Loucy (cell line): ENCODE measurements around the gene DCUN1D4.

ENCODE experiments used
- H2AFZ ChIP-seq: fragments of 200-600 bp; sonication (generic); 2 replicates; pipeline ENCODE4 v1.6.0; 2016; ENCODE audit warnings: antibody characterized with exemption, mild to moderate bottlenecking, low read length, moderate library complexity
- H3F3A ChIP-seq: fragments of 200-600 bp; 2 replicates; pipeline ENCODE4 v1.6.0; 2016; ENCODE audit warnings: antibody characterized with exemption, low read depth, mild to moderate bottlenecking
- H3K27me3 ChIP-seq: fragments of 200-600 bp; sonication (generic); 2 replicates; pipeline ENCODE4 v1.6.1; 2014; ENCODE audit warnings: low read length, mild to moderate bottlenecking; ENCODE audit not compliant: insufficient read depth, poor library complexity, severe bottlenecking
- H3K36me3 ChIP-seq: fragments of 200-600 bp; sonication (generic); 2 replicates; pipeline ENCODE4 v1.6.1; 2016; ENCODE audit warnings: low read length; ENCODE audit not compliant: insufficient read depth
- H3K4me1 ChIP-seq: fragments of 200-600 bp; sonication (generic); 2 replicates; pipeline ENCODE4 v1.5.1; 2014; ENCODE audit warnings: low read length, mild to moderate bottlenecking; ENCODE audit not compliant: insufficient read depth, poor library complexity, severe bottlenecking
- H3K4me2 ChIP-seq: fragments of 200-600 bp; sonication (generic); 2 replicates; pipeline ENCODE4 v1.6.0; 2014; ENCODE audit warnings: antibody characterized with exemption, low read length, low read depth, mild to moderate bottlenecking; ENCODE audit not compliant: poor library complexity, severe bottlenecking
- H3K4me3 ChIP-seq: fragments of 200-600 bp; sonication (generic); 2 replicates; pipeline ENCODE4 v1.5.1; 2014; ENCODE audit warnings: low read length, mild to moderate bottlenecking, mixed read lengths; ENCODE audit not compliant: poor library complexity, severe bottlenecking
- H3K79me2 ChIP-seq: fragments of 200-600 bp; sonication (generic); 2 replicates; pipeline ENCODE4 v1.6.1; 2014; ENCODE audit warnings: low read length; ENCODE audit not compliant: insufficient read depth
- H3K9ac ChIP-seq: fragments of 200-600 bp; sonication (generic); 2 replicates; pipeline ENCODE4 v1.6.0; 2014; ENCODE audit warnings: mild to moderate bottlenecking, low read depth, low read length, moderate library complexity; ENCODE audit not compliant: poor library complexity, severe bottlenecking
- H3K9me2 ChIP-seq: fragments of 200-600 bp; sonication (generic); replicated peaks from 2 replicates; pipeline ENCODE4 v1.6.1; 2016; ENCODE audit warnings: low read depth, low read length, mixed read lengths
- H3K9me3 ChIP-seq: fragments of 200-600 bp; sonication (generic); 2 replicates; pipeline ENCODE4 v1.6.1; 2014; ENCODE audit warnings: mild to moderate bottlenecking, antibody characterized with exemption, low read length, low read depth; ENCODE audit not compliant: insufficient read depth
- H4K20me1 ChIP-seq: fragments of 200-600 bp; sonication (generic); 2 replicates; pipeline ENCODE4 v1.6.0; 2014; ENCODE audit warnings: antibody characterized with exemption, low read length, mild to moderate bottlenecking; ENCODE audit not compliant: insufficient read depth, poor library complexity, severe bottlenecking
- CTCF ChIP-seq: fragments of 200-600 bp; sonication (generic); conservative IDR thresholded peaks from 2 replicates; pipeline ENCODE4 v1.5.1; 2014; ENCODE audit warnings: mild to moderate bottlenecking, antibody characterized with exemption, low read length
- EZH2phosphoT487 ChIP-seq: fragments of 200-600 bp; IDR thresholded peaks from 2 replicates; pipeline ENCODE4 v1.6.1; 2018; ENCODE audit warnings: antibody characterized with exemption, mild to moderate bottlenecking, moderate library complexity, borderline replicate concordance

Gene DCUN1D4

DNA sequence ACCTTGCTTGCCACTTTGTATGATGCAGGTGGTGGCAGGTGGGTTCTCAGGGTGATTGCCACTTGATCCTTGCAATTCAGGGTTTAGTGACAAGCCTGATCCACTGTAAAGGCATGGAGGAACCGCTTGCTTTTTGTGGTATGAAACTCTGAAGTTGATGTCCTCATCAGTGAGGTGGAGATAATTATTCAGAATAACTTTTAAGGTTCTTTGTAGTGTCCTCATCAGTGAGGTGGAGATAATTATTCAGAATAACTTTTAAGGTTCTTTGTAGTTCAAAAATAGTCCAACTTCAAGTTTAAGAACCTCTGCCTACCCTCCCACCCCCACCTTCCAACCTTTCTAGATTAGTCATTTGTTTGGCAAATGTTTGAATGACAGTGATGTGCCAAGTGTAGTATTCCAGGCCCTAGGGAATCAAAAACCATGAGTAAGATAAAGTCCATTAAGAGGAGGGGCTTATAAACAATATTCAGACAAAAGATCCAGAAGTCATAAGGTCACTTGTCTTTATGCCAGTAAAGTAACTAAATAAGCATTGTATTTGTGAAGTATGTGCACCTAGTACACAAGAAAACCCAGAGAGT lies 51.2 kb downstream of the DCUN1D4 start:
- TF ChIP-seq CTCF = no peak
- TF ChIP-seq EZH2phosphoT487 = no peak
- H3K4me2 ChIP-seq = no peak overlapping the region
- H3K36me3 ChIP-seq = peaks cover 52% of the 10 kb centered on the region; the same call in 1 of the 2 replicates

DNA sequence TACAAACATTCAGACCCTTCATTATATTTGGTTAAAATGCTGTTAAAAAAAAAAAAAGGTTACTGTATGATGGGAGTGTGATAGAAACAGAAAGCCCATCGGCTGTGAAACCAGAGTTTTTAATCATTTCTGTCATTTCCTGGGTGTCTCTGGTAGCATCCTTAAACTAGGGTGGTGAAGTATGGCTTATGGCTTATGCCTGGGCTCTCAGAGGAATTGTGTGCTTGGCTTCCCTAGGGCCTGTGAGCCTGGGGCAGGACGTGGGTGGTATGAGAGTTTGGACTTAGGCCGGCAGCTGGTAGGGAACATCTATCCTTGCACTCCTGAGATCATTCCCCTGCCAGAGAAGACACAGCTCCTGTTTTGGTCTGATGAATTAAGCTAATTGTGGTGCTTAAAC lies 52.2 kb downstream of the DCUN1D4 start:
- Histone ChIP-seq H3K4me1 (peaks cover 2% of the 10 kb centered on the region), H3K9me2 (no peaks in the 10 kb centered on the region), H3K27me3 (no peaks in the 10 kb centered on the region), H3K9ac (no peak overlapping the region), H3K4me2 (no peak overlapping the region), H3K4me3 (no peak overlapping the region), H3K79me2 (no peaks in the 10 kb centered on the region), H3F3A (no peaks in the 10 kb centered on the region), H3K9me3 (no peaks in the 10 kb centered on the region), H2AFZ (no peak overlapping the region), H3K36me3 (peaks cover 49% of the 10 kb centered on the region; the same call in 1 of the 2 replicates), H4K20me1 (no peaks in the 10 kb centered on the region)
- TF ChIP-seq CTCF = no peak
- no peak for TF ChIP-seq EZH2phosphoT487

More for the DNA sequence above, 51.2 kb downstream of the DCUN1D4 start:
- no peak overlapping the region for H3K4me3 ChIP-seq
- H3K79me2 ChIP-seq = no peaks in the 10 kb centered on the region
- no peaks in the 10 kb centered on the region for H3K9me2 ChIP-seq
- no peaks in the 10 kb centered on the region for H3K9me3 ChIP-seq
- no peaks in the 10 kb centered on the region for H3F3A ChIP-seq
- no peaks in the 10 kb centered on the region for H3K27me3 ChIP-seq
- no peak overlapping the region for H3K9ac ChIP-seq
- peaks cover 2% of the 10 kb centered on the region for H3K4me1 ChIP-seq
- no peak overlapping the region for H2AFZ ChIP-seq
- no peaks in the 10 kb centered on the region for H4K20me1 ChIP-seq

DNA sequence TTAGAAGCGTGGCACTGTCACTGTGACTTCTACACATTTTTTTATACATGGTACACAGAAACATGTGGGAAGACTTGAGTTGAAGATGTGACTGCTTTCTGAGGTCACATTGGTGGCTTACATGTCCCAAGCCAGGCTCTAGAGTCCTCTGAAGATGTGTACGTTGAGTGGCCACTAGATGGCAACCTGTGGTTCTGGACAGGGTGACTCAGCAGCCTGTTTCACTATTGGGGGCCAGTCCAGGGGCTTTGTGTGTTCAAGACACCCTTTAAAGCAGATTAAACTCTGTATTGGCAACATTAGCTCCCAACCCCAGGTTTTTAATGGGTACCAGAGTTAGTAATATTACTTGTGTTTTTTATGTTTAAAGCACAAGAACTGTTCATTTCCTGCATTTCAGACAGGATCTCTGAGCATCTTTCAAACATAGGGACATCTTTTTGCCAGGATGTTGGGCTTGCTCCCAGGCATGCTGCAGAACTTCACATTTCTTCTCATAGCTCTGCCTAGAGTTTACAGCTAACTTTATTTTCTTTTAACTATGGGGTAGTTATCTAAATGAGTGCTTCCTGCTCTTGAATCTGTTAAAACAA lies 53.0 kb downstream of the DCUN1D4 start:
- no peak overlapping the region for H3K4me2 ChIP-seq
- no peaks in the 10 kb centered on the region for H3K79me2 ChIP-seq
- no peak overlapping the region for H3K4me3 ChIP-seq
- TF ChIP-seq EZH2phosphoT487 = no peak
- TF ChIP-seq CTCF = peak; percentile 83
- H3K4me1 ChIP-seq = peaks cover 2% of the 10 kb centered on the region
- peaks cover 47% of the 10 kb centered on the region; the same call in 1 of the 2 replicates for H3K36me3 ChIP-seq
- no peaks in the 10 kb centered on the region for H3F3A ChIP-seq
- H4K20me1 ChIP-seq = no peaks in the 10 kb centered on the region
- H2AFZ ChIP-seq = no peak overlapping the region
- H3K9me2 ChIP-seq = no peaks in the 10 kb centered on the region
- no peaks in the 10 kb centered on the region for H3K9me3 ChIP-seq
- H3K9ac ChIP-seq = no peak overlapping the region
- H3K27me3 ChIP-seq = no peaks in the 10 kb centered on the region
